ENCODE measurements around the gene PEX19.

Gene PEX19

GRCh38 chr1:160237558-160237957 lies 47.4 kb downstream of the PEX19 start:
- DNase-seq (ENCODE audit: low spot score): no peak

GRCh38 chr1:160236806-160237205 lies 48.1 kb downstream of the PEX19 start:
- no peak for DNase-seq (ENCODE audit: low spot score)

- DNase-seq (ENCODE audit: low spot score): no peak
Observed at GRCh38 chr1:160232911-160233310, 52.0 kb downstream of the PEX19 start.

- DNase-seq (ENCODE audit: low spot score): no peak
Observed at GRCh38 chr1:160228431-160228830, 56.5 kb downstream of the PEX19 start.

- no peak for DNase-seq (ENCODE audit: low spot score)
Observed at GRCh38 chr1:160227561-160227960, 57.4 kb downstream of the PEX19 start.

GRCh38 chr1:160227034-160227433 lies 57.9 kb downstream of the PEX19 start:
- DNase-seq (ENCODE audit: low spot score): no peak

Data from GM03348 (cell line).